GM10266 (cell line): ENCODE results near the gene NEDD8.

ENCODE experiments used
- DNase-seq: peaks from one replicate; pipeline ENCODE4 v3.0.0; 2012; ENCODE audit errors: extremely low spot score
- TF ChIP-seq, protein P1 (sequence below): IDR thresholded peaks from 2 replicates; pipeline ENCODE4 v1.5.1; 2012; ENCODE audit warnings: mild to moderate bottlenecking, low read depth; ENCODE audit not compliant: control insufficient read depth, insufficient read depth; ENCODE audit errors: missing control alignments

Gene NEDD8

DNA sequence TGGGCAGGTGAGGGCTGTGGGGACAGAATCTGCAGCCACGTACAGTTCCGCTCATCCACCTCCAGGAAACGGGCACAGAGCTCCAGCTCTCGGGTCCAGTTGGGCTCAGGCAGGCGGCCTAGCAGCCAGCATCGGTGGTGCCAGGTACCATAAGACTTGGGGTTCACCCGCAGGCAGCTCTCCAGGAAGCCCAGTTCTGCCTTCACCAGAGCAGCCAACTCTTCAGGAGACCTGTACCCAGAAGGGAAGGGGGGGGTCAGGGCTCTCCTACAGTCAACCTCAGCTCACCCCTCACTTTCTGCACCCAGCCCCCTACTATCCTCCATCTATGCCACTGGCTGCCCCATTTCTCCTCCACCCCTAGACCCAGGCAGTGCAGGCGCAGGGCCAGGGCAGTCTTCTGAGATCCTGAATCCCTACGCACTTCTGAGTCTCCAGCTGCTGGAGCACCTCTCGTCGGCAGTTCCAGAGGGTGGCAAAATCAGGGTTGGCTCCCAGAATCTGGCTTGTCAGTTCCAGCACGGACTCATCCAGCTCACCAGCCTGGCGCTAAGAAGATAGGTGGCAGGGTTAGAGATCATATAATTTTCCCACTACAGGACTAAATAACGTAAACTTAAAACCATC, 37.9 kb upstream of the NEDD8 start:
- DNase-seq: no peak
- TF ChIP-seq, protein P1, sequence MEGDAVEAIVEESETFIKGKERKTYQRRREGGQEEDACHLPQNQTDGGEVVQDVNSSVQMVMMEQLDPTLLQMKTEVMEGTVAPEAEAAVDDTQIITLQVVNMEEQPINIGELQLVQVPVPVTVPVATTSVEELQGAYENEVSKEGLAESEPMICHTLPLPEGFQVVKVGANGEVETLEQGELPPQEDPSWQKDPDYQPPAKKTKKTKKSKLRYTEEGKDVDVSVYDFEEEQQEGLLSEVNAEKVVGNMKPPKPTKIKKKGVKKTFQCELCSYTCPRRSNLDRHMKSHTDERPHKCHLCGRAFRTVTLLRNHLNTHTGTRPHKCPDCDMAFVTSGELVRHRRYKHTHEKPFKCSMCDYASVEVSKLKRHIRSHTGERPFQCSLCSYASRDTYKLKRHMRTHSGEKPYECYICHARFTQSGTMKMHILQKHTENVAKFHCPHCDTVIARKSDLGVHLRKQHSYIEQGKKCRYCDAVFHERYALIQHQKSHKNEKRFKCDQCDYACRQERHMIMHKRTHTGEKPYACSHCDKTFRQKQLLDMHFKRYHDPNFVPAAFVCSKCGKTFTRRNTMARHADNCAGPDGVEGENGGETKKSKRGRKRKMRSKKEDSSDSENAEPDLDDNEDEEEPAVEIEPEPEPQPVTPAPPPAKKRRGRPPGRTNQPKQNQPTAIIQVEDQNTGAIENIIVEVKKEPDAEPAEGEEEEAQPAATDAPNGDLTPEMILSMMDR: no peak

DNA sequence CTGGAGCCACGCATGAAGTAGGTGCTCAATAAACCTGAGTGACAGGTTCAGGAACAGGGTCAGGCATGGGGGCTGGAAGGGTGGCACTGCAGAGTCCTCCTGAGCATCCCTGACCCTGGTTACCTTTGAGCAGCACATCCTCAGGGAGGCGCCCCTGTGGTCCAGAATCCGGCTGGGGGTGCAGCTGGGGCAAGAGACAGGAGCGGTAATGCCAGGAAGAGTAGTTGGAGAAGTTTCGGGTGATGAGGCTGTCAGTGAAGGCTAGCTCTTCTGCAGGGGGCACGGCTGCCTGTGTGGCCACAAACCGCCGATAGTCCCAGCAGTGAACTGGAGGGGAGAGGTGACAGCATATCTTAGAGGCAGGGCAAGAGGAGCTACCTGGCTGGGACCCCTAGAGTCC, 37.2 kb upstream of the NEDD8 start:
- no peak for DNase-seq

DNA sequence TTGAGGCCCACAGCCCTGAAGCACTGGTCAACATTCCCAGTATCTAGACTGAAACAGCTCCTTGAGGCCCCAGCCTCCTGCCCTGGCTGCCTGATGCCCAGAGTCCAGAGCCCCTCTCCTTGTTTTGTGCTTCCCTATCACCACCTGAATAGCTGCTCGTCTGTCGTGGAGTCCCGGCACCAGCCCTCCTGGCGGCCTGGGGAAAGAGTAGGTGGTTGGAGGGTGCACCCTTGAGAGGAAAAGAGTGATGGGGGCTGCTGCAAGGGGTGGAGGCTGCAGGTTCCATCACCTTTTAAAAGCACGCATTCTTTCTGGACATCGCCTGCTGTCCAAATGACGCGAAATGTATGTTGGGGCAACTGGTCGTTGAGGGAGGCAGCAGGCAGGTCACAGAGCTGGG, 36.1 kb upstream of the NEDD8 start:
- DNase-seq: no peak
- TF ChIP-seq, protein P1: no peak

More for the DNA sequence above, 37.2 kb upstream of the NEDD8 start:
- TF ChIP-seq, protein P1: no peak

DNA sequence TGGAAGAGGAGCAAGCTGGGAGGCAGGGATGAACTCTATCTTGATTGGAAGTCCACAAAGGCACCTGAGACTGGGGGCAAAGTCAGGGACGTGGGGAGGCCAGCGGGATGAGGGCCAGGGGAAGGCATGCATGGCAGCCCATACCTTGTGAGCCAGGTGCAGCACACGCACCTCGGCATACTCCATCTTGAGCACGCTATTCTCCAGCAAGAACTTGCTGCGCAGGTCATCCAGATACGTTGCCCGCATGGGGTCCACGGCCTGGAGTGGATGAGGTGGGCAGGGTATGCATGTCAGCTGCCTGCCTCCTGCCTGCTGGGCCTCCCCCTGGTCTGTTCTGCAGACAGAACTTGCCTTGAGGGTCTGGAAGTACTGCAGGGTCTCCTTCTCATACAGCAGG, 35.3 kb upstream of the NEDD8 start:
- TF ChIP-seq, protein P1: no peak
- no peak for DNase-seq

DNA sequence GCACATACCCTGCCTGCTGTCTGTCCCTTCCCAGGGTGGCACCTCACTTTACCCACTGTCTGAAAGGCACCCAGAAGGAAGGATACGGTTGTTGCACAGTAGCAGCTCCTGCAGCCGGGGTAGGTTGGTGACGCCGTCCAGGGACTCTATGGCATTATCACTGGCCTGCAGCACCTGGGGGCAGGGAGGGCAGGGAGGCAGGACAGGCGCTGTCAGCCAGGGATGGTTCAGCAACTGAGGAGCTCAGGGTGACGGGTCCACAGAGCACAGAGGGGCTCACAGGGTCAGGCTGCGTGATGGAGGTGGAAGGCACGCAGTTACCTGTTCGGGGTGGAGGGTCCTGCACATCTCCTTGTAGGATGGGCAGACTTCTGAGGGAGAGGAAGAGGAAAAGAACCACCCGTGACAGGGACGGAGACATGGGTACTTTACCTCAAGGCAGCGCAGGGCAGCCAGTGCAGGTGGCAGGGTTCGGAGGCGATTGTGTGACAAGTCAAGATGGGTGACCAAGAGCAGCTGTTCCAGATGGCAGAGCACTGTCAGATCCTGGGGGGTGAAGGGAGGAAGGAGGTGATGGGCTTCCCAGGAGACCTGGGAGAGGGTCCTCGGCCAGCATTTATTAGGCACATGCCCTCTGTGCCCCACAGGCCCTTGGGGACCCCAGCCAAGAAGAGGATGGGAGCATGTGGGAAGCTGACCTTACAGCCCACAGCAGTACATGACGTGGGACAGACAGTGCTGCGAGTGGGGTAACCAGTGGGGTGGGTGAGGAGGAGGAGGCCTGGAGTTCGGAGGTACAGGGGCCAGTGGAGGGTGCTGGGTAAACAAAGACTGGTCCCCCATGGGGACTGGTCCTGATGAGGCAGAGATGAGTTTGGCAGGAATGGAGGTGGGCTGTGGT, 34.4 kb upstream of the NEDD8 start:
- TF ChIP-seq, protein P1: no peak
- no peak for DNase-seq

DNA sequence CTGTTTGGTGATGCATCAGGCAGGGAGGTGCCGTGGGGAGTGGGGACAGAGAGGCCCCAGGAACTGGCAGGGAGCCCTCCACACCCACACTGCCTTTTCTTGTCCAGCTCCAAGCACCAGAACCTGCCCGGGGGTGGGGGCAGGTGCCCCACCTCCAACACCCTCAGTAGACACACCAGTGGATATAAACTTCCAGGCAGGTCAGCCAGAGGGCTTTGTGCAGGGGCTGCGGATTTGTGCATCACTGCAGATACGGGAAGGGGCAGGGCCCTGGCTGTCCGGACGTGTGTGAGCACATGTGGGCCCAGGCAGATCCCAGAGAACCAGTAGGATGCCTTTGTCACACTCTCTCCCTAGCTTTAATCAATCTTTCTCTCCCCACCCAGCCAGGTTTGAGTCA, 32.1 kb upstream of the NEDD8 start:
- TF ChIP-seq, protein P1: no peak
- no peak for DNase-seq

DNA sequence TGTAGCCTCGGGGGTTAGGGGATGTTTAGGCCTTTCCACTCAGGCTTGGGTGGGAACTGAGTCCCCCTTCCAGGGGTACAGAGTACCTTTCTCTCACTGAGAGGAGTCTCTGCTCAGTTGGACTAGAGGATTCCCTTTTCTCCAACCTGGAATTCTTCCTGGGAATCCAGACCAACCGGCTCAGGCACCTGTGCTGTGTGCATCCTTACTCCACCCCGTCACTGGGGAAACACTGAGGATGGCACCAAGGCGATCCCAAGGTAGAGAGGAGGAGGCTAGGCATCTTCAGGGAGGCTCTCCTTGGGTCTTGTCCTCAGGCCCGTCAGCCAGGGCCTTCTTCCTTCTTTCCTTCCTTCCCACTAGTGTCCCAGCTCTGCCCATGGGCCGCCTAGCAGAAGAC, 31.7 kb upstream of the NEDD8 start:
- TF ChIP-seq, protein P1: no peak
- DNase-seq: no peak
